K562 (cell line): ENCODE results near the gene PALS1.

Experiments used
- E2F1 ChIP-seq: sonication (generic); formaldehyde crosslinking; IDR thresholded peaks from 2 replicates; pipeline ENCODE4 v1.8.1; 2023; ENCODE audit warnings: mild to moderate bottlenecking, missing genetic modification reagents, moderate library complexity
- EP300 ChIP-seq: IDR thresholded peaks from 2 replicates; pipeline ENCODE4 v1.6.1; 2012; ENCODE audit warnings: low read length, improper control_type of control experiment
- HDAC2 ChIP-seq: fragments of 450-650 bp; IDR thresholded peaks from 2 replicates; pipeline ENCODE4 v1.6.1; 2016; ENCODE audit warnings: mild to moderate bottlenecking
- NCOA2 ChIP-seq, 2 experiments: fragments of 450-650 bp; IDR thresholded peaks; 2 replicates each; pipeline ENCODE4 v1.6.1; 2018; ENCODE audit warnings: mild to moderate bottlenecking in 2 of 2, moderate library complexity in 1 of 2; ENCODE audit not compliant: partially characterized antibody in 2 of 2
- PHF8 ChIP-seq: fragments of 200-600 bp; sonication (generic); IDR thresholded peaks from 2 replicates; pipeline ENCODE4 v1.6.1; 2012; ENCODE audit warnings: mixed run types, mild to moderate bottlenecking, inconsistent platforms, low read length, moderate library complexity, borderline replicate concordance
- ZNF124 ChIP-seq: sonication (generic); formaldehyde crosslinking; IDR thresholded peaks from 2 replicates; pipeline ENCODE4 v1.8.1; 2022; ENCODE audit warnings: missing genetic modification reagents
- ZNF512 ChIP-seq: IDR thresholded peaks from 2 replicates; pipeline ENCODE4 v1.6.1; 2016; ENCODE audit warnings: missing genetic modification characterization, missing compliant biosample characterization

DNA sequence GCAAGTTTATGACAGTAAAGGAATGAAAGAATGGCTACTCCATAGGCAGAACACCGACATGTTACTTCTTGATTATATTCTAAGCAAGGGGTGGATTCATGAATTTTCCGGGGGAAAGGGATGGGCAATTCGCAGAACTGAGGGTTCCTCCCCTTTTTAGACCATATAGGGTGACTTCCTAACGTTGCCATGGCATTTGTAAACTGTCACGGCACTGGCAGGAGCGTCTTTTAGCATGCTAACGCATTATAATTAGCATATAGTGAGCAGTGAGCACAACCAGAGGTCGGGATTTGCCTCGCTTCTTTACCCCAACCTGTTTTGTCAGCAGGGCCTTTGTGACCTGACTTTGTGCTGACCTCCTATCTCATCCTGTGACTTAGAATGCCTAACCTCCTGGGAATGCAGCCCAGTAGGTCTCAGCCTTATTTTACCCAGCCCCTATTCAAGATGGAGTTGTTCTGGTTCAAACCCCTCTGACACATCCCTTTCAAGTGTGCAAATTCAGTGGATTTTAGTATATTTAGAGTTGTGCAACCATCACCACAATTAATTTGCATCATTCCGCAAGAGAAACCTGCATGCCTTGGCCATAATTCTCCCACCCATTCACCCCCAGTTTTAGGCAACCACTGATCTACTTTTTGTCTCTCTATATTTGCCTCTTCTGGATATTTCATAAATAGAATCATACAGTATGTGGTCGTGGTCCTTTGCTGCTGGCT is 27.4 kb downstream of the PALS1 start:
- TF ChIP-seq NCOA2 (IDR thresholded peaks at IDR 0.05; ENCODE audit: partially characterized antibody in 2 of 2) (no peak), HDAC2 (no peak), EP300 (no peak), ZNF124 (CRISPR knock-in tag) (no peak), PHF8 (no peak), ZNF512 (no peak), E2F1 (CRISPR knock-in tag) (no peak)
